Ovary (tissue), 9 donors: ENCODE results near the gene DSCAML1. TPM values are rescaled to one million over a fixed set of nuclear protein-coding genes. Genes with fewer than 3 reads are reported as not detected.

Experiments
- DNase-seq, 5 donors: peaks; one replicate each; pipeline ENCODE4 v3.0.0-alpha.2; 2019 to 2020
- H3K27ac ChIP-seq, 2 donors: fragments of 200-600 bp; one replicate each; pipeline versions ENCODE4 v1.5.1 to v1.8.0; 2019 to 2022
- H3K27me3 ChIP-seq: fragments of 200-600 bp; one replicate; pipeline ENCODE4 v1.8.0; 2022
- H3K36me3 ChIP-seq: fragments of 200-600 bp; sonication (generic); one replicate; pipeline ENCODE4 v1.5.1; 2019
- H3K4me1 ChIP-seq: one replicate; pipeline ENCODE4 v1.8.1; 2013; ENCODE audit warnings: mild to moderate bottlenecking, moderate library complexity; ENCODE audit not compliant: insufficient read depth
- H3K4me3 ChIP-seq: fragments of 200-600 bp; sonication (generic); one replicate; pipeline ENCODE4 v1.5.1; 2017
- H3K9me3 ChIP-seq, 2 donors: fragments of 200-600 bp in 1 of 2; sonication (generic) in 1 of 2; one replicate each; pipeline versions ENCODE4 v1.5.1 to v1.8.1; 2013 to 2019; ENCODE audit warnings: mild to moderate bottlenecking in 1 of 2, moderate library complexity in 1 of 2
- EP300 ChIP-seq: sonication (generic); formaldehyde crosslinking; IDR thresholded peaks from one replicate; pipeline ENCODE4 v1.6.1; 2017; ENCODE audit warnings: antibody characterized with exemption
- POLR2A ChIP-seq: fragments of 450-650 bp; IDR thresholded peaks from one replicate; pipeline ENCODE4 v1.6.1; 2017; ENCODE audit warnings: antibody characterized with exemption, mild to moderate bottlenecking, moderate library complexity
- WGBS, 3 donors: extraction: QIAGEN DNeasy Blood & Tissue Kit in 1 of 3; methylation state at CpG; one replicate each; pipeline versions ENCODE4 v1.1.5 to v1.1.7; 2013 to 2017; 5-methylcytosine and 5-hydroxymethylcytosine counted together
- intact Hi-C, 4 donors: fragments of 100-400 bp; cut with DNase I; formaldehyde crosslinking; loops; one replicate each; pipeline versions ENCODE4 v1.11.0 to v1.15.1; 2022 to 2023
- polyA plus RNA-seq, 2 donors: library from polyadenylated mRNA; stranded (reverse); fragments of 200-250 nt in 1 of 2; fragments of 350-450 nt in 1 of 2; fragmentation: Illumina TruSeq in 1 of 2; extraction: RNeasy Lipid Tissue Mini Kit (QIAGEN cat#74804) in 1 of 2; gene quantifications; one replicate each; pipeline ENCODE4 v1.2.3, GENCODE V29; 2013 to 2014
- total RNA-seq, 7 donors: library from RNA; depleted of rRNA in 2 of 7; stranded (reverse); fragments of >200 nt in 2 of 7; fragmentation: NEBNext Ultra II Directional in 3 of 7; extraction: Animal tissue kit (Norgen Biotek cat#: 25700) in 3 of 7; gene quantifications; one replicate each; pipeline versions ENCODE4 v1.1.0 to v1.2.4, GENCODE V29; 2016 to 2023
- TF ChIP-seq, protein P1 (sequence below), 3 donors: fragments of 450-650 bp in 2 of 3; fragments of 200-600 bp in 1 of 3; IDR thresholded peaks; one replicate each; pipeline versions ENCODE4 v1.5.1 to v1.8.0; 2016 to 2022; ENCODE audit warnings: antibody characterized with exemption in 3 of 3, mild to moderate bottlenecking in 1 of 3
- donor health status: DM: no; HTN: no; CAD: no; lungs with moderate emphysema.
- donor health status: DM: no; HTN: no; CAD: no.
- donor health status: Bipolar disorder and iron deficiency.
- donor health status: DM: yes; HTN: yes; CAD: no.
- donor health status: DM: no; HTN: no; CAD: no.
- donor health status: DM: yes; HTN: yes; CAD: no.

Gene DSCAML1
- total and polyA plus RNA-seq, 9 donors, result 0.77 to 16.5 (median 10.6) TPM

DNA sequence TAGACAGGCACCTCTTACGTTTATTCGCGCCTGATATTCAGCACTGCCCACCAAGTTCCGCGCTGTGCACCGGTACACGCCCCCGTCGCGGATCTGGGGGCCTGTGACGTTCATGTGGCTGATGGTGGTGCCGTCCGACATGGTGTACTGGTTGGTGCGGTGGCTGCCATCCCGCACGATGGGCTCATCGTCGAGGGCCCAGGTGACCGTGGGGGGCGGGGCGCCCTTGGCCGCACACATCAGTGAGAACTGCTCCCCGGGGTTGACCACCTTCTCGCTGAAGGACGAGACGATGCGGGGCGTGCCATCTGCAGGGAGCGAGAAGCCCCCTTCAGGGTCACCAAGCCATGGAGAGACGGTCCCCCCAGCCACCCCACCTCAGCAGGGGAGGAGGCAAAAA is 278.6 kb downstream of the DSCAML1 start:
- WGBS, 3 donors, result 96% methylated on average over 30 of the region's 30 CpGs
- intact Hi-C loops, result no loop called here
- no peaks in the 10 kb centered on the region for H3K27me3 ChIP-seq
- no peak for TF ChIP-seq EP300
- no peak for TF ChIP-seq POLR2A
- no peaks in the 10 kb centered on the region for H3K36me3 ChIP-seq
- no peaks in the 10 kb centered on the region for H3K4me1 ChIP-seq
- no peak overlapping the region for H3K4me3 ChIP-seq
- H3K27ac ChIP-seq, result no peak overlapping the region
- no peaks in the 10 kb centered on the region for H3K9me3 ChIP-seq
- no peak for DNase-seq

GRCh38 chr11:117517097-117517496 is 279.9 kb downstream of the DSCAML1 start:
- WGBS, 3 donors, result 85 to 87% (median 86%) methylated on average over 4 of the region's 4 CpGs
- TF ChIP-seq EP300, result no peak
- no peak for TF ChIP-seq POLR2A
- TF ChIP-seq, protein P1, sequence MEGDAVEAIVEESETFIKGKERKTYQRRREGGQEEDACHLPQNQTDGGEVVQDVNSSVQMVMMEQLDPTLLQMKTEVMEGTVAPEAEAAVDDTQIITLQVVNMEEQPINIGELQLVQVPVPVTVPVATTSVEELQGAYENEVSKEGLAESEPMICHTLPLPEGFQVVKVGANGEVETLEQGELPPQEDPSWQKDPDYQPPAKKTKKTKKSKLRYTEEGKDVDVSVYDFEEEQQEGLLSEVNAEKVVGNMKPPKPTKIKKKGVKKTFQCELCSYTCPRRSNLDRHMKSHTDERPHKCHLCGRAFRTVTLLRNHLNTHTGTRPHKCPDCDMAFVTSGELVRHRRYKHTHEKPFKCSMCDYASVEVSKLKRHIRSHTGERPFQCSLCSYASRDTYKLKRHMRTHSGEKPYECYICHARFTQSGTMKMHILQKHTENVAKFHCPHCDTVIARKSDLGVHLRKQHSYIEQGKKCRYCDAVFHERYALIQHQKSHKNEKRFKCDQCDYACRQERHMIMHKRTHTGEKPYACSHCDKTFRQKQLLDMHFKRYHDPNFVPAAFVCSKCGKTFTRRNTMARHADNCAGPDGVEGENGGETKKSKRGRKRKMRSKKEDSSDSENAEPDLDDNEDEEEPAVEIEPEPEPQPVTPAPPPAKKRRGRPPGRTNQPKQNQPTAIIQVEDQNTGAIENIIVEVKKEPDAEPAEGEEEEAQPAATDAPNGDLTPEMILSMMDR (IDR thresholded peaks at IDR 0.05), result no peak
- DNase-seq, result no peak
- no peaks in the 10 kb centered on the region for H3K27me3 ChIP-seq
- H3K36me3 ChIP-seq, result no peaks in the 10 kb centered on the region
- H3K27ac ChIP-seq, result no peak overlapping the region
- peaks cover under 1% of the 10 kb centered on the region for H3K4me1 ChIP-seq
- no peaks in the 10 kb centered on the region for H3K9me3 ChIP-seq
- no peak overlapping the region for H3K4me3 ChIP-seq
- intact Hi-C loops, result no loop called here

GRCh38 chr11:117515892-117516787 is 280.9 kb downstream of the DSCAML1 start:
- intact Hi-C loops, result no loop called here
- TF ChIP-seq, protein P1 (IDR thresholded peaks at IDR 0.05), result no peak
- no peak for TF ChIP-seq EP300
- no peak for TF ChIP-seq POLR2A
- 86 to 90% (median 88%) methylated on average over 21 of the region's 21 CpGs for WGBS, 3 donors

DNA sequence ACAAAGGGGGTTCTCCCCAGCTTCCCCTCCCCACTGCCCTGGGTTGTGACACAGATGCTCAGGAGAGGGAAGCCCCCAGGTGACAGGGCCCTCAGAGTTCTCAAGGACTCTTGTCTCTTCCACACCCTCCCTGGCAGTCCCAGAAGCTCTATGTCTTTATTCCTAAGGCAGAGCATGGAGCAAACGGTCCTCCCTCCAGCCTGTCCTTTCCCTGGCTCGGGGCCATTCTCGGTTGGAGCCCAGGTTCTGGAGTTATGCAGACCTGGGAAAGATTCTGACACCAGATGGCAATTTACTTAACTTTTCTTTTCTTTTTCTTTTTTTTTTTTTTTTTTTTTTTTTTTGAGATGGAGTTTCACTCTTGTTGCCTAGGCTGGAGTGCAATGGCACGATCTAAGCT is 282.8 kb downstream of the DSCAML1 start:
- DNase-seq, result no peak
- H3K27me3 ChIP-seq, result no peaks in the 10 kb centered on the region
- no peak overlapping the region for H3K27ac ChIP-seq
- H3K9me3 ChIP-seq, result no peaks in the 10 kb centered on the region
- intact Hi-C loops, result no loop called here
- WGBS, 3 donors, result 91 to 93% (median 92%) methylated on average over 4 of the region's 4 CpGs
- H3K4me3 ChIP-seq, result no peak overlapping the region
- TF ChIP-seq EP300 (no peak), POLR2A (no peak)
- peaks cover 4% of the 10 kb centered on the region for H3K4me1 ChIP-seq
- H3K36me3 ChIP-seq, result no peaks in the 10 kb centered on the region

More at GRCh38 chr11:117515892-117516787, 280.9 kb downstream of the DSCAML1 start:
- H3K27ac ChIP-seq, result no peak overlapping the region
- H3K9me3 ChIP-seq, result no peaks in the 10 kb centered on the region
- H3K4me3 ChIP-seq, result no peak overlapping the region
- no peak for DNase-seq
- H3K27me3 ChIP-seq, result no peaks in the 10 kb centered on the region
- peaks cover 4% of the 10 kb centered on the region for H3K4me1 ChIP-seq
- no peaks in the 10 kb centered on the region for H3K36me3 ChIP-seq

DNA sequence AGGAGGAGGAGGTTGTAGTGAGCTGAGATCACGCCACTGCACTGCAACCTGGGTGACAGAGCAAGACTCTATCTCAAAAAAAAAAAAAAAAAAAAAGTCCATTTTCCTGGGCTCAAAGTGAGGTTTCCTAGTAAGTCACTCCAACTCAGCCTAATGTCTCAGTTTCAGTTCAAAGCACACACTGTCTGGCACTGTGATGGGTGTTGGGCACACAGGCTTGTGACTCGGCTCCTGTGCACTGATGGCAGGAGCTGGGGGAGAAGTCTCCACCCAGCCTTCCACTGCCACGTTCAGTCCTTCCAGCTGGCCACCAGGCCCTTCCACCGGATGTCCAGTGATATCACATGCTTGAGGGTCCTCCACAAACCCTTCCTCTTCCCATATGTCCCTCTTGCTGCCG is 283.4 kb downstream of the DSCAML1 start:
- intact Hi-C loops, result no loop called here
- 63 to 89% (median 72%) methylated on average over 5 of the region's 5 CpGs for WGBS, 3 donors
- no peak for DNase-seq

More for the DNA sequence above, 283.4 kb downstream of the DSCAML1 start:
- Histone ChIP-seq H3K9me3 (no peaks in the 10 kb centered on the region), H3K27me3 (no peaks in the 10 kb centered on the region), H3K36me3 (no peaks in the 10 kb centered on the region), H3K4me1 (peaks cover 4% of the 10 kb centered on the region), H3K27ac (no peak overlapping the region), H3K4me3 (no peak overlapping the region)
- no peak for TF ChIP-seq POLR2A
- no peak for TF ChIP-seq EP300
- TF ChIP-seq, protein P1 (IDR thresholded peaks at IDR 0.05), result no peak
